ENCODE measurements around the gene COTL1.

GRCh38 chr16:84643180-84643583 is 25.3 kb upstream of the COTL1 start:
- TF ChIP-seq POLR2A (IDR thresholded peaks at IDR 0.05) = no peak
- TF ChIP-seq CTCF (IDR thresholded peaks at IDR 0.05 in 4 of 5, conservative IDR thresholded peaks at IDR 0.05 in 1 of 5) = no peak
